ENCODE measurements around the gene IGFL4. TPM values are rescaled to one million over a fixed set of nuclear protein-coding genes. Genes with fewer than 3 reads are reported as not detected.

The IGFL4 gene
- total and polyA plus RNA-seq, 2 of the 4 experiments (the other 2 are of a cell fraction), result not detected

DNA sequence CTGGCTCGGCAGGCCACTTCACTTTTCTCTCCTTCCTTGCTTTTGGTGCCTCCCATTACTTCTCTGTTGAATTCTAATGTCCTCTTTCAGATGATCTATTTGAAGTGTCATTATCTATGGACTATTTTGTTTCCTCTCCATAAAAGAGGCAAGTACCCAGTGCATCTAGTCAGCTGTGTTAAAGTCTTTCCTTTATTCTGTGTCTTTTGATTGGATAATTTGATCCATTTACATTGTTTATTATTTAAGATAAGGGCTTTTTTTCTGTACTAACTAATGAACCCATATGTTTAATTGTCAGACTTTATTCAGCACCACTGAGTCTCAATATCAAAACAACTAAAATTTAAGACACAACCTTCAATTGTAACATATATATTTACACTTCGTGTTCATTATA is 47.3 kb upstream of the IGFL4 start:
- Histone ChIP-seq H3K9ac (ENCODE audit: low read depth, low read length) (no peak overlapping the region), H3K56ac (ENCODE audit: extremely low read depth, insufficient read depth, low read length) (no peak overlapping the region), H3K4me2 (ENCODE audit: low read depth, low read length) (no peak overlapping the region), H2AK5ac (ENCODE audit: low read depth, low read length) (no peak overlapping the region), H3K14ac (replicated peaks; ENCODE audit: low read depth, low read length) (no peak overlapping the region), H4K20me1 (ENCODE audit: insufficient read depth, low read length) (no peaks in the 10 kb centered on the region), H4K91ac (ENCODE audit: insufficient read depth, low read depth, low read length) (no peak overlapping the region), H3K27ac (ENCODE audit: insufficient read depth, low read length) (no peak overlapping the region), H3K9me3 (ENCODE audit: control insufficient read depth, insufficient read depth, low read length) (peaks cover 17% of the 10 kb centered on the region), H3K4ac (ENCODE audit: low read depth, low read length) (no peak overlapping the region), H3K4me1 (ENCODE audit: control insufficient read depth, insufficient read depth, low read length) (no peaks in the 10 kb centered on the region), H4K5ac (ENCODE audit: low read depth, low read length) (no peak overlapping the region), H3K4me3 (ENCODE audit: insufficient read depth, low read depth, low read length) (no peak overlapping the region), H3K23ac (ENCODE audit: low read depth, low read length) (no peak overlapping the region), H3K27me3 (ENCODE audit: control insufficient read depth, insufficient read depth, low read length) (peaks cover 27% of the 10 kb centered on the region), H3K9me1 (ENCODE audit: insufficient read depth, low read length) (no peaks in the 10 kb centered on the region), H2BK5ac (ENCODE audit: low read depth, low read length, poor library complexity, severe bottlenecking) (no peak overlapping the region), H2BK20ac (ENCODE audit: low read depth, low read length) (no peak overlapping the region), H3K18ac (ENCODE audit: low read depth, low read length) (no peak overlapping the region), H2AFZ (replicated peaks; ENCODE audit: low read length, poor library complexity) (no peak overlapping the region), H3K36me3 (ENCODE audit: control insufficient read depth, insufficient read depth, low read length) (no peaks in the 10 kb centered on the region), H2BK15ac (ENCODE audit: low read depth, low read length) (no peak overlapping the region), H2AK9ac (replicated peaks; ENCODE audit: low read depth, low read length, poor library complexity) (no peak overlapping the region), H3K79me1 (ENCODE audit: low read depth in 1 of 2, low read length in 2 of 2) (no peaks in the 10 kb centered on the region), H4K8ac (ENCODE audit: low read depth in 2 of 2, low read length in 2 of 2) (no peak overlapping the region), H2BK120ac (ENCODE audit: low read depth, low read length) (no peak overlapping the region)
- DNase-seq (no peak), ATAC-seq (ENCODE audit: low read depth) (no peak)
- WGBS, 2 experiments (ENCODE audit: extremely low coverage in 2 of 2, insufficient read length in 1 of 2), result no CpG with 5 or more reads among the region's 2 CpGs
- in situ Hi-C loops (cut with MboI; ENCODE audit: low sequenced_read_pairs) (no loop called here), dilution Hi-C loops (cut with HindIII; ENCODE audit: low sequenced_read_pairs, unreplicated experiment) (no loop called here), intact Hi-C loops (cut with micrococcal nuclease) (no loop called here)
- ChIA-PET POLR2A (ENCODE audit: unreplicated experiment) (no interaction called here), CTCF (interaction anchor here (1.0 kb wide), 1 partner anchor 11 kb away, joined by 3 read pairs; no protein-coding TSS in a partner anchor)
- no TSS peak for BruUV-seq (replicated peaks)
- TF ChIP-seq NFE2L2 (IDR thresholded peaks at IDR 0.05; ENCODE audit: low read depth, low read length), result no peak
- no peak for TF ChIP-seq MAZ (IDR thresholded peaks at IDR 0.05; ENCODE audit: borderline replicate concordance, low read depth, low read length)
- TF ChIP-seq CEBPB (IDR thresholded peaks at IDR 0.05; ENCODE audit: low read depth, low read length), result no peak
- no peak for TF ChIP-seq FOS (IDR thresholded peaks at IDR 0.05; ENCODE audit: low read depth, low read length)
- TF ChIP-seq BHLHE40 (IDR thresholded peaks at IDR 0.05; ENCODE audit: low read depth, low read length), result no peak
